ENCODE results near the gene DTX1. TPM values are rescaled to one million over a fixed set of nuclear protein-coding genes. Genes with fewer than 3 reads are reported as not detected.
A peak's percentile ranks its signal among the peaks of the same experiment; 100 is the strongest.

The DTX1 gene
- total and polyA plus RNA-seq, 2 of the 8 experiments (the other 6 are each of a cell fraction or from before 2014, with no cell fraction given) = 4.7 to 6.9 TPM

GRCh38 chr12:113059071-113059595, 2.6 kb downstream of the DTX1 start:
- WGBS, 2 experiments (ENCODE audit: extremely low coverage in 1 of 2, insufficient coverage in 1 of 2, insufficient read length in 1 of 2, insufficient replicate concordance in 2 of 2, low coverage in 1 of 2, low lambda C conversion rate in 2 of 2, missing lambda C conversion rate in 1 of 2) = 87% methylated on average over 8 of the region's 8 CpGs; no CpG with 5 or more reads in 1 of the 2 experiments
- no peak overlapping the region for H4K5ac ChIP-seq (ENCODE audit: insufficient read length, low read depth, low read length)

More at GRCh38 chr12:113059071-113059595, 2.6 kb downstream of the DTX1 start:
- no peak for TF ChIP-seq MAFK (IDR thresholded peaks at IDR 0.05; ENCODE audit: low read depth, low read length)
- no peak for TF ChIP-seq BACH1 (IDR thresholded peaks at IDR 0.05; ENCODE audit: low read length)
- TF ChIP-seq JUN (IDR thresholded peaks at IDR 0.05; ENCODE audit: low read depth, low read length) = no peak
- no peak for TF ChIP-seq SP1 (IDR thresholded peaks at IDR 0.05; ENCODE audit: low read depth, low read length)
- no peak for TF ChIP-seq POU5F1 (IDR thresholded peaks at IDR 0.05; ENCODE audit: low read depth, low read length)
- TF ChIP-seq TBP (IDR thresholded peaks at IDR 0.05; ENCODE audit: low read depth, low read length) = no peak
- no peak for TF ChIP-seq SAP30 (IDR thresholded peaks at IDR 0.05; ENCODE audit: insufficient read depth, insufficient replicate concordance, low read length)
- no peak for TF ChIP-seq SIRT6 (IDR thresholded peaks at IDR 0.05; ENCODE audit: low read length)
- no peak for TF ChIP-seq SRF (IDR thresholded peaks at IDR 0.05; ENCODE audit: low read depth, low read length)
- no peak for TF ChIP-seq BRCA1 (IDR thresholded peaks at IDR 0.05; ENCODE audit: low read depth, low read length)
- no peak for TF ChIP-seq HDAC6 (IDR thresholded peaks at IDR 0.05; ENCODE audit: low read depth, low read length)
- no peak for TF ChIP-seq POLR2AphosphoS5 (IDR thresholded peaks at IDR 0.05; ENCODE audit: low read depth, low read length)
- TF ChIP-seq EP300 (IDR thresholded peaks at IDR 0.05; ENCODE audit: borderline replicate concordance in 1 of 2, low read depth in 2 of 2, low read length in 2 of 2) = no peak
- H3K4me2 ChIP-seq (ENCODE audit: insufficient read depth in 1 of 2, low read depth in 2 of 2, low read length in 2 of 2) = no peak overlapping the region
- H2AK5ac ChIP-seq (ENCODE audit: low read depth, low read length) = peak overlapping the region; percentile 60; the same call in 1 of the 2 replicates
- no peak overlapping the region for H3K23ac ChIP-seq (ENCODE audit: insufficient read length)
- H2AFZ ChIP-seq (ENCODE audit: low read length) = no peak overlapping the region
- H3K14ac ChIP-seq (ENCODE audit: insufficient read length) = no peak overlapping the region
- no peak overlapping the region for H4K91ac ChIP-seq (replicated peaks; ENCODE audit: insufficient read length, low read length)
- peaks cover 11% of the 10 kb centered on the region; the same call in 1 of the 2 replicates for H3K23me2 ChIP-seq (ENCODE audit: low read depth, low read length)
- CTCF ChIA-PET (ENCODE audit: partially characterized antibody) = interaction anchor here (0.8 to 2.4 kb wide), 7 partner anchors 8 to 66 kb away, joined by 3 to 14 read pairs (median 3); no protein-coding TSS in a partner anchor
- H4K8ac ChIP-seq (ENCODE audit: extremely low read depth, insufficient read depth, low read length) = no peak overlapping the region
- H2BK15ac ChIP-seq (ENCODE audit: low read length) = no peak overlapping the region
- H3K27ac ChIP-seq (ENCODE audit: low read depth, low read length) = no peak overlapping the region
- H3K79me1 ChIP-seq (ENCODE audit: low read depth, low read length) = no peaks in the 10 kb centered on the region
- no peak for DNase-seq (ENCODE audit: low read depth in 1 of 2, low spot score in 2 of 2)
- H4K20me1 ChIP-seq (replicated peaks in 1 of 2; ENCODE audit: control insufficient read depth in 1 of 2, insufficient read depth in 2 of 2, low read length in 2 of 2) = peaks cover 0 to 2% of the 10 kb centered on the region in 2 experiments
- no peak overlapping the region for H2BK12ac ChIP-seq (ENCODE audit: low read depth, low read length)
- no peak overlapping the region for H2BK5ac ChIP-seq (ENCODE audit: low read depth, low read length)
- no peaks in the 10 kb centered on the region for H3K9me3 ChIP-seq (ENCODE audit: insufficient read depth in 2 of 2, low read depth in 1 of 2, low read length in 1 of 2)
- no peak overlapping the region for H3K4me3 ChIP-seq (ENCODE audit: extremely low read depth in 1 of 4, insufficient read depth in 2 of 4, low read depth in 3 of 4, low read length in 4 of 4)
- peaks cover 0 to 22% (median 19%) of the 10 kb centered on the region in 4 experiments; a peak in 6 of 7 replicates for H3K27me3 ChIP-seq (replicated peaks in 1 of 4; ENCODE audit: control insufficient read depth in 3 of 4, extremely low read depth in 1 of 4, insufficient read depth in 3 of 4, low read length in 3 of 4)
- H2BK120ac ChIP-seq (replicated peaks; ENCODE audit: low read depth, low read length) = no peak overlapping the region
- no peaks in the 10 kb centered on the region for H3K79me2 ChIP-seq (ENCODE audit: control insufficient read depth in 1 of 2, insufficient read depth in 2 of 2, low read length in 2 of 2)
- H3K9ac ChIP-seq (replicated peaks in 1 of 4; ENCODE audit: extremely low read depth in 1 of 4, low read depth in 3 of 4, low read length in 3 of 4) = no peak overlapping the region; a peak in 1 of 7 replicates
- no peak overlapping the region for H3K56ac ChIP-seq (replicated peaks; ENCODE audit: insufficient read length, low read depth, low read length)
- H2BK20ac ChIP-seq (ENCODE audit: low read length) = no peak overlapping the region
- no peak for FAIRE-seq
- no peak overlapping the region for H3K4ac ChIP-seq (replicated peaks; ENCODE audit: insufficient read length, low read depth, low read length)
- no peaks in the 10 kb centered on the region for H3K36me3 ChIP-seq (ENCODE audit: control insufficient read depth in 2 of 4, insufficient read depth in 4 of 4, low read length in 3 of 4)
- H3K4me1 ChIP-seq (replicated peaks in 1 of 4; ENCODE audit: control insufficient read depth in 3 of 4, insufficient read depth in 4 of 4, low read length in 3 of 4) = peaks cover 0 to 11% (median 7%) of the 10 kb centered on the region in 4 experiments; a peak in 5 of 7 replicates
- POLR2A ChIA-PET (ENCODE audit: partially characterized antibody) = no interaction called here
- H3K18ac ChIP-seq (ENCODE audit: extremely low read depth, low read length) = no peak overlapping the region
